C4-2B (cell line): ENCODE measurements around the gene SORBS2.

ENCODE experiments used
- H3K27ac ChIP-seq: fragments of 450-650 bp; 2 replicates; pipeline ENCODE4 v1.5.1; 2017
- ZFX ChIP-seq: fragments of 450-650 bp; IDR thresholded peaks from 2 replicates; pipeline ENCODE4 v1.6.1; 2017
- TF ChIP-seq, protein P1 (sequence below): fragments of 450-650 bp; conservative IDR thresholded peaks from 2 replicates; pipeline ENCODE4 v1.5.1; 2017; ENCODE audit warnings: mild to moderate bottlenecking

SORBS2 gene

DNA sequence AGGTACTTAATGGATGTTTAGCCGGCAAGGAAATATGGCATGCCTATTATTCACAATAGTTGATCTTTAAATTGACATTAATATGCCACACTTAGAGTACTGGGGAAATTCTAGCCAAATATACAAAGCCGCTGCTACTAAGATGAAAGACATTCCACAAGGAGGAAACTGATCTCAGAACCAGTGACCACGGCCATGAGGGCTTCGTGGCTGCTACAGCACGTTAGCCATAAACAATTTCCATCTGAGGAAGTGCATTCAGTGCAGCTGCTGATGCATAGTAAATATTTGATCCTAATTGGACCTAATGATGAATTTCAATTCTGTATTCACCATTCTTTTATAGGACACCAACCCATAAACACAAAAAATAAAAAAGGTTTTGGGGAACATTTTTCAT lies 59.1 kb downstream of the SORBS2 start:
- no peak for TF ChIP-seq ZFX
- TF ChIP-seq, protein P1, sequence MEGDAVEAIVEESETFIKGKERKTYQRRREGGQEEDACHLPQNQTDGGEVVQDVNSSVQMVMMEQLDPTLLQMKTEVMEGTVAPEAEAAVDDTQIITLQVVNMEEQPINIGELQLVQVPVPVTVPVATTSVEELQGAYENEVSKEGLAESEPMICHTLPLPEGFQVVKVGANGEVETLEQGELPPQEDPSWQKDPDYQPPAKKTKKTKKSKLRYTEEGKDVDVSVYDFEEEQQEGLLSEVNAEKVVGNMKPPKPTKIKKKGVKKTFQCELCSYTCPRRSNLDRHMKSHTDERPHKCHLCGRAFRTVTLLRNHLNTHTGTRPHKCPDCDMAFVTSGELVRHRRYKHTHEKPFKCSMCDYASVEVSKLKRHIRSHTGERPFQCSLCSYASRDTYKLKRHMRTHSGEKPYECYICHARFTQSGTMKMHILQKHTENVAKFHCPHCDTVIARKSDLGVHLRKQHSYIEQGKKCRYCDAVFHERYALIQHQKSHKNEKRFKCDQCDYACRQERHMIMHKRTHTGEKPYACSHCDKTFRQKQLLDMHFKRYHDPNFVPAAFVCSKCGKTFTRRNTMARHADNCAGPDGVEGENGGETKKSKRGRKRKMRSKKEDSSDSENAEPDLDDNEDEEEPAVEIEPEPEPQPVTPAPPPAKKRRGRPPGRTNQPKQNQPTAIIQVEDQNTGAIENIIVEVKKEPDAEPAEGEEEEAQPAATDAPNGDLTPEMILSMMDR, result no peak
- no peak overlapping the region for H3K27ac ChIP-seq

DNA sequence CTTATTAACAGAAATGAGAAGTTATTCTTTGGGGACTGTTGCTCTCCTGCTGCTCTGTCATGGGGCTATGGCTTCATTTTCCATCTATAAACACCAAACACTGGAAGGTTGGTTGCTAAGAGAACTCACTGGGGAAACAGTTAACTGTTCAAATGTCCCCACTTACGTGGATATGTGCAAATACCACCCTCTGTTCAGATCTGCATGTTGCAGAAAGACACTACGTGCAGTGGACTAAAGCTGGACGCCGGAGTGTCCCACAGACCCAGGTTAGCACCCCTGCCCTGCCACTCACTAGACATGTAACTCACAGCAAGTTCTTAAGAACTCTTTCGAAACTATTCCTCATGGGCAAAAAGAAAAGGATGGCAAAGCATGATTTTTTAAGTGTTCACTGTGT lies 62.1 kb downstream of the SORBS2 start:
- no peak for TF ChIP-seq ZFX
- TF ChIP-seq, protein P1, result no peak
- H3K27ac ChIP-seq, result no peak overlapping the region

- no peak overlapping the region for H3K27ac ChIP-seq
- TF ChIP-seq ZFX, result no peak
- TF ChIP-seq, protein P1, result no peak
Observed at GRCh38 chr4:185748901-185749390, 63.0 kb downstream of the SORBS2 start.

- no peak overlapping the region for H3K27ac ChIP-seq
- TF ChIP-seq, protein P1, result no peak
- TF ChIP-seq ZFX, result no peak
Observed at GRCh38 chr4:185745891-185746290, 66.1 kb downstream of the SORBS2 start.

DNA sequence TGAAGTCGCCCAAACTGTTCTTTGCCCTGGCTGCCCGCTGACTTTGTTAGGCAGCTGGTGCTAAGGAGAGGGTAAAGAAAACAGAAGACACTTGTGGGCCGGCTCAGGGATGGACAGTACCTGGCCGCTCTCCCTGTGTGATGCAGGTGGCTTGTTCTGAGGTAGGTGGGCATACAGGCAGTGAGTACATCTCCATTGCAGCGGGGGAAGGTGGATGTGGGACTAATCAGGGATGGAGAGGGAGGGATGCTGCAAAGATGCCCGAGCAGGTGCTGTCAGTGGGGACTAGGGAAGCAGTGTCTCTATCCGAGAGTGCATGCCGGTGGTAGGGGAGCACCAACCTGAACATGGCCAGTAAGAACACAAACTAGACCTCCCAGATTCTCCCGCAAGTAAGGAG lies 67.0 kb downstream of the SORBS2 start:
- H3K27ac ChIP-seq, result no peak overlapping the region
- TF ChIP-seq ZFX, result no peak
- TF ChIP-seq, protein P1, result no peak

DNA sequence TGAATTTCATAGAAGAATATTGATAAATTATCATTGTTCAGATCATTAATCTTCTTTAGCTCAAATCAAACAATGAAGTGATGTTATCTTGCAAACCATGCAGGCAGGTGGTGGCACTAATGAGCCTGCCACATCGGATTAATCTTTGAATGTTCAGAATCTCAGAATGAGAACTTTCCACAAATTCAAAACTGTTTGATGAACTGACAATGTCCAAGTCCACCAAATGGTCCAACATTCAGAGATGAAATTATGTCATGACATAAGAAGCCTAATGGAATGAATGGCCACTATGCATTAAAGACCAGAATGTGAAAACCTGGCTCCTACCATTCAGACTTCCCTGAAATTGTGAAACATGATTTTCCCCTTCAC lies 67.5 kb downstream of the SORBS2 start:
- no peak overlapping the region for H3K27ac ChIP-seq
- TF ChIP-seq, protein P1, result no peak
- no peak for TF ChIP-seq ZFX

GRCh38 chr4:185743722-185744487 lies 68.1 kb downstream of the SORBS2 start:
- no peak overlapping the region for H3K27ac ChIP-seq
- TF ChIP-seq, protein P1, result no peak
- no peak for TF ChIP-seq ZFX
